Psoas muscle (tissue), 8 donors: ENCODE data around the gene CSTPP1. TPM values are rescaled to one million over a fixed set of nuclear protein-coding genes. Genes with fewer than 3 reads are reported as not detected.

ENCODE experiments used
- ATAC-seq, 4 donors: fragments of 200-7000 bp; cut with Tn5 transposase; one replicate each; pipeline ENCODE4 v1.9.1; 2020; ENCODE audit warnings: moderate library complexity in 3 of 4, mild to moderate bottlenecking in 2 of 4
- DNase-seq, 2 donors: peaks; one replicate each; pipeline ENCODE4 v3.0.0-alpha.2; 2020
- H3K27ac ChIP-seq: fragments of 200-600 bp; one replicate; pipeline ENCODE4 v1.8.0; 2022
- H3K27me3 ChIP-seq, 3 donors: fragments of 200-600 bp in 1 of 3; one replicate each; pipeline versions ENCODE4 v1.6.1 to v1.8.0; 2013 to 2022; ENCODE audit warnings: low read length in 2 of 3, mild to moderate bottlenecking in 2 of 3, moderate library complexity in 1 of 3; ENCODE audit not compliant: insufficient read depth in 3 of 3
- H3K36me3 ChIP-seq, 2 donors: fragments of 200-600 bp in 1 of 2; one replicate each; pipeline versions ENCODE4 v1.6.1 to v1.8.0; 2013 to 2022; ENCODE audit warnings: low read depth in 1 of 2, mild to moderate bottlenecking in 1 of 2, moderate library complexity in 1 of 2; ENCODE audit not compliant: insufficient read depth in 1 of 2
- H3K4me1 ChIP-seq: fragments of 200-600 bp; one replicate; pipeline ENCODE4 v1.8.0; 2022
- H3K4me3 ChIP-seq: fragments of 200-600 bp; one replicate; pipeline ENCODE4 v1.8.0; 2022; ENCODE audit warnings: mild to moderate bottlenecking
- H3K9me3 ChIP-seq: fragments of 200-600 bp; one replicate; pipeline ENCODE4 v1.8.0; 2022
- WGBS, 3 donors: extraction: QIAGEN DNeasy Blood & Tissue Kit; methylation state at CpG; one replicate each; pipeline versions ENCODE4 v1.1.6 to v1.1.7; 2013; 5-methylcytosine and 5-hydroxymethylcytosine counted together
- intact Hi-C, 2 donors: fragments of 100-400 bp; cut with DNase I; formaldehyde crosslinking; loops; one replicate each; pipeline versions ENCODE4 v1.11.0 to v1.14.2; 2022
- polyA plus RNA-seq, 3 donors: library from polyadenylated mRNA; stranded (reverse); fragments of 200-250 nt; gene quantifications; one replicate each; pipeline ENCODE4 v1.2.3, GENCODE V29; 2013
- total RNA-seq, 4 donors: library from RNA; stranded (reverse); fragmentation: NEBNext Ultra II Directional in 2 of 4; extraction: Animal tissue kit (Norgen Biotek cat#: 25700) in 2 of 4; gene quantifications; one replicate each; pipeline versions ENCODE4 v1.2.1 to v1.2.4, GENCODE V29; 2021 to 2023
- TF ChIP-seq, protein P1 (sequence below): fragments of 200-600 bp; IDR thresholded peaks from one replicate; pipeline ENCODE4 v1.8.0; 2022; ENCODE audit warnings: antibody characterized with exemption
- donor health status: healthy with polysubstance abuse.
- donor health status: DM: no; HTN: no; CAD: no; lungs with moderate emphysema.
- donor health status: Bipolar disorder and iron deficiency.
- donor health status: healthy.
- donor health status: DM: yes; HTN: yes; CAD: no.
- donor health status: DM: no; HTN: no; CAD: no.
- donor health status: DM: no; HTN: no; CAD: no.
- donor health status: DM: yes; HTN: yes; CAD: no.

CSTPP1 gene
- total and polyA plus RNA-seq, 7 donors = 5.1 to 10.0 (median 6.9) TPM

DNA sequence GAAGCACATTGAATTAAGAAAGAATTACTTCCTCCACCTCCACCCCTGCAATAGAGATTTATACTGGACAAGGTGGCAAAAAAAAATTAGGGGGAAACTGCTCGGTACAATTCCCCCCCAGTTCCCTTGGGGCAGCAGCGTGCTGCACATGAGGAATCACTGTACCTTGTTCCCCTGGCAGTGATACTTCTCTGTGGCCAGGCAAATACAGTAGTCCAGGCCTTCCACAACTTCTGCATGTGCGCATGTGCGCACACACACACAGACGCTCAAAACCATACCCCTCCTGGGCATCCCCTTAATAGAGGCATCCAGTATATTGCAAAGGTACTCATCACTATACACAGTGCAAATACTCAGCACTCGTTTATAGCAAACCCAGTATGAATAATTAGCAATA lies 171.2 kb downstream of the CSTPP1 start:
- DNase-seq (no peak), ATAC-seq (no peak)
- Histone ChIP-seq H3K4me1 (no peaks in the 10 kb centered on the region), H3K36me3 (no peaks in the 10 kb centered on the region), H3K27me3 (no peaks in the 10 kb centered on the region), H3K9me3 (no peaks in the 10 kb centered on the region), H3K27ac (no peak overlapping the region), H3K4me3 (no peak overlapping the region)
- TF ChIP-seq, protein P1, sequence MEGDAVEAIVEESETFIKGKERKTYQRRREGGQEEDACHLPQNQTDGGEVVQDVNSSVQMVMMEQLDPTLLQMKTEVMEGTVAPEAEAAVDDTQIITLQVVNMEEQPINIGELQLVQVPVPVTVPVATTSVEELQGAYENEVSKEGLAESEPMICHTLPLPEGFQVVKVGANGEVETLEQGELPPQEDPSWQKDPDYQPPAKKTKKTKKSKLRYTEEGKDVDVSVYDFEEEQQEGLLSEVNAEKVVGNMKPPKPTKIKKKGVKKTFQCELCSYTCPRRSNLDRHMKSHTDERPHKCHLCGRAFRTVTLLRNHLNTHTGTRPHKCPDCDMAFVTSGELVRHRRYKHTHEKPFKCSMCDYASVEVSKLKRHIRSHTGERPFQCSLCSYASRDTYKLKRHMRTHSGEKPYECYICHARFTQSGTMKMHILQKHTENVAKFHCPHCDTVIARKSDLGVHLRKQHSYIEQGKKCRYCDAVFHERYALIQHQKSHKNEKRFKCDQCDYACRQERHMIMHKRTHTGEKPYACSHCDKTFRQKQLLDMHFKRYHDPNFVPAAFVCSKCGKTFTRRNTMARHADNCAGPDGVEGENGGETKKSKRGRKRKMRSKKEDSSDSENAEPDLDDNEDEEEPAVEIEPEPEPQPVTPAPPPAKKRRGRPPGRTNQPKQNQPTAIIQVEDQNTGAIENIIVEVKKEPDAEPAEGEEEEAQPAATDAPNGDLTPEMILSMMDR = no peak
- intact Hi-C loops = no loop called here
- 74 to 81% (median 80%) methylated on average over 6 of the region's 6 CpGs for whole genome bisulfite sequencing, 3 donors

DNA sequence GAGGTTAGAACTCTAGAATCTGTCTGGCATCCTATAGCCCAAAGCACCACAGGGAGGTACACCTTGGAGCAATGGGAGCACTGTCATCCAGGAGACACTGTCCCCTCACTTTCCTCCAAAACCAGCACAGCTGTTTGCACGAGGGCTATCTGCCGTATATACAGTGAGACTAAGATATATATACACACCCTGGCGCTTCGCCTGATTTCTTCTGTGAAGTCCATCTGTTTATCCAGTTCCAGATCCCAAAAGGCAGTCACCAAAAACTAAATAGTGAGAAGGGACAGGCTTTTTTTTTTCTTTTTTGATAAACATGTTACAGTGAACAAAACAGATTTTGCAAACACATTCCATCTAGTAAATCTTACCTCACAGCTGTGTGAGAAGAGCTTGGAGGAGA lies 171.7 kb downstream of the CSTPP1 start:
- intact Hi-C loops = no loop called here
- DNase-seq = no peak
- no peaks in the 10 kb centered on the region for H3K4me1 ChIP-seq
- WGBS, 3 donors = 75 to 81% (median 77%) methylated on average over 4 of the region's 4 CpGs
- H3K36me3 ChIP-seq = no peaks in the 10 kb centered on the region
- H3K27me3 ChIP-seq = no peaks in the 10 kb centered on the region
- ATAC-seq = no peak
- H3K9me3 ChIP-seq = no peaks in the 10 kb centered on the region
- TF ChIP-seq, protein P1 = no peak
- no peak overlapping the region for H3K27ac ChIP-seq
- H3K4me3 ChIP-seq = no peak overlapping the region

DNA sequence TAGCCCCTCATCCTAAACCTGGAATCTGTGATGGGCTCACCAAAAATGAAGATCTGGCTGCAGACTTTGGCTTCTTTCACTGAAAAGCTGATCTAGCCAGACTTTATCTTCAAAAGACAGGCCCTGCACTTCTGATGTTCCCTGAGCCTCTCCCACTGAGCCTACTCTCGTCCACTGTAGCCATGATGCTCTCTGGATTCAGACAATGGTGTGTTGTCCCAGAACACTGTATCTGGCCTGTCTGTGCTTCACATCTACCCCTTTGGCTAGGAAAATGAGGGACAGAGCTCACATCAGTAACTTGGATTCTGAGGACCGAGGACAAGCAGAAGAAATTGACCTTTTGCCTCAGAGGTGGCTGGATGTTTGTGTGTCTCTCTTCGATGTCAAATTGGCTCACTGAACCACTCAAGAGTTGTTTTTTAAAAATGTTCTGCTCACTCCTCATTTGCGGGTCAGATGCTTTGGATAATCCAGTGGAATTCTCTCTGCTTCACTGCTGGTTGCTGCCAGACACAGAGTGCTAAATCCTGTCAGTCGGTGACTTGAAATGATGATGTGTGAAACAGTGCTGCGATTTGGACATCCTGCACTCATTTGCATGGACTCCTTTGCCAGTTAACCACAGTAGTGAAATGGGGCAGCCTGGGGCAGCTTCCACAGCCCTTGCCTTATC lies 172.6 kb downstream of the CSTPP1 start:
- ATAC-seq (no peak), DNase-seq (no peak)
- WGBS, 3 donors = 34 to 48% (median 43%) methylated on average over 6 of the region's 6 CpGs
- Histone ChIP-seq H3K4me1 (no peaks in the 10 kb centered on the region), H3K4me3 (no peak overlapping the region), H3K27me3 (no peaks in the 10 kb centered on the region), H3K9me3 (no peaks in the 10 kb centered on the region), H3K36me3 (no peaks in the 10 kb centered on the region), H3K27ac (no peak overlapping the region)
- TF ChIP-seq, protein P1 = no peak
- intact Hi-C loops = no loop called here

DNA sequence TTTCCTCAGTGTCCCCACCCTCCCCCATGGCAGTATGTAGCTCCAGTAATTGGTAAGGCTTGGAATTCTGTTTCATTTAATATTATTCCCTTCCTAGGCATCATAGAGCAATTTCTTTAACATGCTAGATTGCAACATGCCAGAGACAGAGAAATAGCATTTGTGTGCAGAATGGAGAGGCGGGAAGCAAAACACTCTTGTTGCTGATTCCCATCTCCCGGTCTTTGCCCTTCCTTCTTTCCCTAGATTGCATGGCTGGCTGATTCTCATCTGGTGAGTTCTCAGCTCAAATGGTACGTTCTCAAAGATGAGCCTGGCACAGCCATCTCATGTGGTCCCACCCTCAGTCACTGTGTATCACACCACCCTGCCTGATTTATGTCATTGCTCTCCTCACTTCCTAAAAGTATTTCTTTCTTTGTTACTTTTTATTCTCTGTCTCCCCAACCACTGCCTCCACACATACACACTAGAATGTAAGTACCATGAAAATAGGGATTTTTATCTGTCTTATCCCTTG lies 173.2 kb downstream of the CSTPP1 start:
- H3K27me3 ChIP-seq = no peaks in the 10 kb centered on the region
- H3K9me3 ChIP-seq = no peaks in the 10 kb centered on the region
- TF ChIP-seq, protein P1 = no peak
- intact Hi-C loops = no loop called here
- no peaks in the 10 kb centered on the region for H3K36me3 ChIP-seq
- ATAC-seq (no peak), DNase-seq (no peak)
- 61 to 68% (median 67%) methylated on average over 3 of the region's 3 CpGs for WGBS, 3 donors
- no peak overlapping the region for H3K27ac ChIP-seq
- no peak overlapping the region for H3K4me3 ChIP-seq
- H3K4me1 ChIP-seq = no peaks in the 10 kb centered on the region
